GM23248 (cell line): Measurements from ENCODE around the gene IL19. TPM values are rescaled to one million over a fixed set of nuclear protein-coding genes. Genes with fewer than 3 reads are reported as not detected.

Experiments used
- DNase-seq: peaks from one replicate; pipeline ENCODE4 v3.0.0-alpha.2; 2015
- H2AFZ ChIP-seq: fragments of 200-600 bp; sonication (generic); 2 replicates; pipeline ENCODE4 v1.6.1; 2016; ENCODE audit warnings: antibody characterized with exemption
- H3F3A ChIP-seq: fragments of 200-600 bp; sonication (generic); 2 replicates; pipeline ENCODE4 v1.6.1; 2016; ENCODE audit warnings: mild to moderate bottlenecking, antibody characterized with exemption, mixed run types; ENCODE audit not compliant: insufficient read depth
- H3K27ac ChIP-seq: fragments of 200-600 bp; sonication (generic); 2 replicates; pipeline ENCODE4 v1.5.1; 2016; ENCODE audit warnings: mild to moderate bottlenecking
- H3K27me3 ChIP-seq: fragments of 200-600 bp; sonication (generic); replicated peaks from 2 replicates; pipeline ENCODE4 v1.6.1; 2016; ENCODE audit warnings: mild to moderate bottlenecking; ENCODE audit not compliant: insufficient read depth
- H3K36me3 ChIP-seq: fragments of 200-600 bp; sonication (generic); 2 replicates; pipeline ENCODE4 v1.6.1; 2016; ENCODE audit warnings: low read depth, mild to moderate bottlenecking
- H3K4me1 ChIP-seq: fragments of 200-600 bp; sonication (generic); 2 replicates; pipeline ENCODE4 v1.6.1; 2016; ENCODE audit warnings: mild to moderate bottlenecking; ENCODE audit not compliant: insufficient read depth
- H3K4me2 ChIP-seq: fragments of 200-600 bp; sonication (generic); one replicate; pipeline ENCODE4 v1.6.1; 2016; ENCODE audit warnings: mild to moderate bottlenecking; ENCODE audit not compliant: unreplicated experiment
- H3K4me3 ChIP-seq: fragments of 200-600 bp; sonication (generic); 2 replicates; pipeline ENCODE4 v1.5.1; 2016; ENCODE audit warnings: mild to moderate bottlenecking
- H3K79me2 ChIP-seq: fragments of 200-600 bp; sonication (generic); 2 replicates; pipeline ENCODE4 v1.6.1; 2016; ENCODE audit warnings: mild to moderate bottlenecking; ENCODE audit not compliant: insufficient read depth
- H3K9ac ChIP-seq: fragments of 200-600 bp; sonication (generic); 2 replicates; pipeline ENCODE4 v1.6.1; 2016; ENCODE audit warnings: mild to moderate bottlenecking
- H3K9me2 ChIP-seq: fragments of 200-600 bp; sonication (generic); 2 replicates; pipeline ENCODE4 v1.6.1; 2016; ENCODE audit warnings: mixed run types, mild to moderate bottlenecking, moderate library complexity; ENCODE audit not compliant: insufficient read depth
- H3K9me3 ChIP-seq: fragments of 200-600 bp; sonication (generic); one replicate; pipeline ENCODE4 v1.6.1; 2017; ENCODE audit warnings: low read depth
- H4K20me1 ChIP-seq: fragments of 200-600 bp; sonication (generic); 2 replicates; pipeline ENCODE4 v1.6.0; 2016; ENCODE audit not compliant: insufficient read depth
- EZH2 ChIP-seq: fragments of 200-600 bp; sonication (generic); IDR thresholded peaks from 2 replicates; pipeline ENCODE4 v1.6.1; 2018; ENCODE audit warnings: antibody characterized with exemption, mild to moderate bottlenecking; ENCODE audit not compliant: insufficient read depth, poor library complexity, severe bottlenecking
- EZH2phosphoT487 ChIP-seq: fragments of 200-600 bp; sonication (generic); IDR thresholded peaks from 2 replicates; pipeline ENCODE4 v1.6.1; 2018; ENCODE audit warnings: antibody characterized with exemption, moderate library complexity, mild to moderate bottlenecking, low read depth; ENCODE audit not compliant: insufficient read depth
- WGBS, 2 experiments: methylation state at CpG; one replicate each; pipeline ENCODE4 v1.1.6; 2015 to 2017; ENCODE audit warnings: low lambda C conversion rate in 2 of 2, low coverage in 1 of 2; ENCODE audit errors: missing lambda C conversion rate in 2 of 2; 5-methylcytosine and 5-hydroxymethylcytosine counted together
- in situ Hi-C: fragments of 300-500 bp; cut with MboI; formaldehyde crosslinking; loops from 2 replicates; pipeline ENCODE4 v1.15.0; 2020
- polyA plus RNA-seq: library from polyadenylated mRNA; unstranded; fragments of >200 nt; fragmentation: Nextera tagmentation; extraction: Ambion mirVana; gene quantifications from 2 replicates; pipeline ENCODE4 v1.2.1, GENCODE V29; 2016
- total RNA-seq: library from RNA; depleted of rRNA; stranded (reverse); fragments of >200 nt; shearing (Covaris generic); gene quantifications from 2 replicates; pipeline ENCODE4 v1.2.3, GENCODE V29; 2014

The IL19 gene
- total and polyA plus RNA-seq, 2 experiments from 2014 or later: not detected

DNA sequence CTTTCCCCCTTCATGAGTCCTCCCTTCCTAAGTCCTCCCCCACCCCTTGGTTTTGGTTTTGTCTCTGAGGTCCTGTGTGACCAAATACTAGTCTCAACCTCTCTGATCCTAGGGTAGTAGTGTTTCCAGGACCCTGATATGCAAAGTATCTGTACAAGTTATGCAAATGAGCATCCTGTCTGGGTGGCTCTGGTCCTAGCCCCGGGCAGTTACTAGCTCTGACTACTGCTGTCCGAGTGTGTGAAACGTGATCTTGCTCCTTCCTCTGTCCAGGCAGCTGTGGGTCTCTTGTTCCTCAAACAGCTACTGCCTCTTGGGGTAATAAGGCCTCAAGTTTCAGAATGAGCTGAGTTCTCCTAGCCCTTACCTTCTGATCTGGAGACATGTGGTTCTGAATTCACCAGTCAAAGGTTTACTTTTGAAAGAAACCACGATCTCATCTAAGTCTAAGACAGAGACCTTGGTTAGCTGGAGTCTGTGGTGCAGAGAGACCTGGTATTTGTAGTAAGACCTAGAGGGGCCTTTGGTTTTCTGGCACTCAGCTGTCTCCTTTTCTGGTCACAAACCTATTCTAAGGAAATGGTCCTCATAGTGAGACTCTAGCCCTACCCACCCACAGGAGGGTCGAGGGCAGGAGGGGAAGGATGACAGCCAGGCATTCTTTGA is 31.0 kb upstream of the IL19 start:
- H2AFZ ChIP-seq: no peak overlapping the region
- no peaks in the 10 kb centered on the region for H3K9me3 ChIP-seq
- H3F3A ChIP-seq: peaks cover 12% of the 10 kb centered on the region
- no peaks in the 10 kb centered on the region for H3K79me2 ChIP-seq
- no peaks in the 10 kb centered on the region for H4K20me1 ChIP-seq
- DNase-seq: no peak
- no peaks in the 10 kb centered on the region for H3K9me2 ChIP-seq
- no peak overlapping the region for H3K9ac ChIP-seq
- no peak overlapping the region for H3K27ac ChIP-seq
- H3K36me3 ChIP-seq: peaks cover 12% of the 10 kb centered on the region; the same call in 1 of the 2 replicates
- no peak overlapping the region for H3K4me3 ChIP-seq
- TF ChIP-seq EZH2 (no peak), EZH2phosphoT487 (no peak)
- H3K4me2 ChIP-seq: no peak overlapping the region
- 0 out of 2 replicates have a peak, but pooled peaks cover 3% of the 10 kb centered on the region for H3K4me1 ChIP-seq
- in situ Hi-C loops: loop anchor here (5.0 kb wide), 1 partner anchor 173 kb away; no protein-coding TSS in a partner anchor
- 57 to 64% methylated on average over 5 of the region's 5 CpGs for WGBS, 2 experiments
- H3K27me3 ChIP-seq: no peaks in the 10 kb centered on the region

DNA sequence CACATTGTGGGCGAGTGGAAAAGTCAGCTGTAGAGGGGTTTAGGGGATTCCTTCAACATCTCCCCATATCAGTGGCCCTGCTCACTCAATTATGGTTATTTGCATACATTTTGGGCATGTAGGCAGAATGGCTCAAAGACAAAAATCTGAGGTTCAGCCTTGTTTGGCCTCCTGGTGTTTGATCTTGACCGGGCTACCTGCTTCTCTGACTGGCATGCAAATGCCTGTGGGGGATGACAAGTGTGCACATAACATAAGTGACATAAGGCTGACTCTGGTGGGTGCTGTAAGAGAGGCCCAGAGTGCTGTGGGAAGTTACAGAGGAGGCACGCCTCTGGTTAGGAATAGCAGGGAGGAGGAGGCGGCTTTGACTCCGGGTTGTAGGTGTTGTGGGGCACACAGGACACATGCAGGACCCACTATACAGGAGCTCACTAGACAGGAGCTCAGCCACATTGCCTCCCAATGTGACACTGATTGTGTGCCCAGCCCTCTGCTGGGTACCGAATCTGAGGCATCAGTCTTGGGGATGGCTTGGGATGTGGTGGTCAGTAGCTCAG is 29.4 kb upstream of the IL19 start:
- in situ Hi-C loops: no loop called here
- H3K9ac ChIP-seq: no peak overlapping the region
- 93% methylated on average over 6 of the region's 6 CpGs for WGBS, 2 experiments

DNA sequence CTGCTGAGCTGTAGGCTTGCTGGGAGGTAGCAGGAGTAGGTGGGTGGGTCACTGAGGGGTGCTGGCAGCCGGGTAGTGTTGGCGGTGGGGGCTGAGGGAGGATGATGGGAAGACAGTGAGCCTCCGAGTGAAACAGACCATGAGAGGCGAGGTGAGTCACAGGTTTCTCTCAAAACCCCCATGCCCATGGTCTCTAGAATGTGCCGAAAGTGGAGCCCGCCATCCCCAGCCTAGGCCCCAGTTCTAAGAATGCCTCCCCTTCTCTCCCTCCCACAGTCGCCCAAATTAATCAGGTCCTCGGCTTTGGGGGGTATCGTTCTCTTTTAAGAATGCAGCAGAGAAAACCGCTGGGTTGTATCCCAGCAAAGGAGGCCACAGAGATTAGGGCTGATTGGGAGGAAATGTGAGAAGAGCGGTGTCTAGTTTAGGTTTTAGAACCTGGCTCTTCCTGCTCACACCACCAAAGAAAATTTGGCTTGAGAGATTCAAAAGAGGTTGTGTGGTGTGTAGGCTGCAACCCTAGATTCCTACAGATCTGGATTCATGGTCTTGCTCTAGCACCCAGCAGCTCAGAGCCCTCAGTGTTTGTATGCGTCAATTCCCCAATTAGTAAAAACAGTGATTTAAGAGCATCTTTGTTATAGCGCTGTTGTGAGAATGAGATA is 27.7 kb upstream of the IL19 start:
- Histone ChIP-seq H3K9me2 (no peaks in the 10 kb centered on the region), H4K20me1 (no peaks in the 10 kb centered on the region), H3K79me2 (no peaks in the 10 kb centered on the region), H3K36me3 (no peaks in the 10 kb centered on the region), H3K27me3 (no peaks in the 10 kb centered on the region), H3K9ac (no peak overlapping the region), H3K9me3 (no peaks in the 10 kb centered on the region), H3F3A (peaks cover 21% of the 10 kb centered on the region), H3K4me3 (no peak overlapping the region), H2AFZ (no peak overlapping the region), H3K4me1 (peaks cover 4% of the 10 kb centered on the region; the same call in 1 of the 2 replicates), H3K27ac (no peak overlapping the region), H3K4me2 (no peak overlapping the region)
- no peak for TF ChIP-seq EZH2phosphoT487
- TF ChIP-seq EZH2: no peak
- DNase-seq: no peak
- 75% methylated on average over 13 of the region's 13 CpGs for WGBS, 2 experiments
- in situ Hi-C loops: no loop called here

More for the DNA sequence above, 29.4 kb upstream of the IL19 start:
- no peaks in the 10 kb centered on the region for H3K27me3 ChIP-seq
- TF ChIP-seq EZH2 (no peak), EZH2phosphoT487 (no peak)
- H3K9me3 ChIP-seq: no peaks in the 10 kb centered on the region
- H3K79me2 ChIP-seq: no peaks in the 10 kb centered on the region
- H4K20me1 ChIP-seq: no peaks in the 10 kb centered on the region
- H3K4me3 ChIP-seq: no peak overlapping the region
- peaks cover 4% of the 10 kb centered on the region; the same call in 1 of the 2 replicates for H3K4me1 ChIP-seq
- DNase-seq: no peak
- no peak overlapping the region for H3K27ac ChIP-seq
- H2AFZ ChIP-seq: no peak overlapping the region
- H3K9me2 ChIP-seq: no peaks in the 10 kb centered on the region
- peaks cover 19% of the 10 kb centered on the region for H3F3A ChIP-seq
- no peak overlapping the region for H3K4me2 ChIP-seq
- H3K36me3 ChIP-seq: peaks cover 5% of the 10 kb centered on the region; the same call in 1 of the 2 replicates

DNA sequence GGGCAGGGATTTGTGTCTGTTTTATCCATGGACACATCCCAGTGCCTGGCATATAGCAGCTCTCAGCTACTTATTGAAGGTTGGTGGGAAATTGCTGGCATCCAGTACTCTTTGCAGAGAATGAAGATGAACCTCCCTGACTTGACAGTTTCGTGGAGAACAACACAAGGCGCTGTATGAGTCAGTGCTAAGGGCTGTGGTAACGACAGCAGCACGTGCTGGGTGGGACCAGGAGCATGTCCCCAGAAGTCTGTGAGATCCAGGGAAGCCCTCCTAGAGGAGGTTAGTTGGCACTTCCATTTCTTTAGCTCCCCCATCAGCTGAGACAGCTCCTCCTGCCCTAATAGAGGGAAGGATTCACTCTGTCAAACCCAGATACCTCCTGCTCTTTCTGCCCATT is 25.9 kb upstream of the IL19 start:
- Histone ChIP-seq H3K27me3 (no peaks in the 10 kb centered on the region), H3K79me2 (no peaks in the 10 kb centered on the region), H3K4me2 (no peak overlapping the region), H4K20me1 (no peaks in the 10 kb centered on the region), H2AFZ (no peak overlapping the region), H3K9me2 (no peaks in the 10 kb centered on the region), H3K4me3 (no peak overlapping the region), H3K4me1 (peaks cover 8% of the 10 kb centered on the region; the same call in 1 of the 2 replicates), H3K36me3 (no peaks in the 10 kb centered on the region), H3K9ac (no peak overlapping the region), H3F3A (peaks cover 21% of the 10 kb centered on the region; the same call in 1 of the 2 replicates), H3K27ac (no peak overlapping the region), H3K9me3 (no peaks in the 10 kb centered on the region)
- WGBS, 2 experiments: 34 to 37% methylated on average over 4 of the region's 4 CpGs
- in situ Hi-C loops: no loop called here
- peak; percentile 65 for DNase-seq
- TF ChIP-seq EZH2: no peak
- no peak for TF ChIP-seq EZH2phosphoT487
